Measurements from ENCODE around the gene IFI27L2.

DNA sequence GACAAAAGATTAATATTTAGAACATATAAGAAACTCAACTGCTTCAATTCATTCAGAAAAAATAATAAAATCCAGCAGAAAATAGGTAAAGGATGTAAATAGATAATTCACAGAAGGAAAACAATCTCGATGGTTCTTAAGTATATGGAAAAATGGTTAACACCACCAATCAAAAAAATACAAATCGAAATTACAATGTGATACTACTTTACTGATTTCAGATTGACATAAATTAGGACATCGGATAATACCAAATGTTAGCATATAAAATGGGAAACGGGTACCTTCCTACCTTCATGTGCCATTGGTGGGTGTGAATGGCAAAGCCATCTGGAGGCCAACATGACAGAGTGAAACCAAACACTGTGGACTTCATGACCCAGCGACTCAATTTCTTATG lies 43.1 kb upstream of the IFI27L2 start:
- no peak for TF ChIP-seq EZH2phosphoT487 (IDR thresholded peaks at IDR 0.05; ENCODE audit: low read depth)
- TF ChIP-seq, protein P1, sequence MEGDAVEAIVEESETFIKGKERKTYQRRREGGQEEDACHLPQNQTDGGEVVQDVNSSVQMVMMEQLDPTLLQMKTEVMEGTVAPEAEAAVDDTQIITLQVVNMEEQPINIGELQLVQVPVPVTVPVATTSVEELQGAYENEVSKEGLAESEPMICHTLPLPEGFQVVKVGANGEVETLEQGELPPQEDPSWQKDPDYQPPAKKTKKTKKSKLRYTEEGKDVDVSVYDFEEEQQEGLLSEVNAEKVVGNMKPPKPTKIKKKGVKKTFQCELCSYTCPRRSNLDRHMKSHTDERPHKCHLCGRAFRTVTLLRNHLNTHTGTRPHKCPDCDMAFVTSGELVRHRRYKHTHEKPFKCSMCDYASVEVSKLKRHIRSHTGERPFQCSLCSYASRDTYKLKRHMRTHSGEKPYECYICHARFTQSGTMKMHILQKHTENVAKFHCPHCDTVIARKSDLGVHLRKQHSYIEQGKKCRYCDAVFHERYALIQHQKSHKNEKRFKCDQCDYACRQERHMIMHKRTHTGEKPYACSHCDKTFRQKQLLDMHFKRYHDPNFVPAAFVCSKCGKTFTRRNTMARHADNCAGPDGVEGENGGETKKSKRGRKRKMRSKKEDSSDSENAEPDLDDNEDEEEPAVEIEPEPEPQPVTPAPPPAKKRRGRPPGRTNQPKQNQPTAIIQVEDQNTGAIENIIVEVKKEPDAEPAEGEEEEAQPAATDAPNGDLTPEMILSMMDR (IDR thresholded peaks at IDR 0.05; ENCODE audit: low read depth, low read length) = no peak

Data from OCI-LY3 (cell line).